Measurements from ENCODE around the gene PGAM2.

PGAM2 gene

GRCh38 chr7:44072364-44073231, 7.2 kb upstream of the PGAM2 start:
- DNase-seq (peak; percentile 43), ATAC-seq (replicated peaks) (peak; percentile 26 to 28)
- H3K4me1 Mint-ChIP-seq = peaks cover 42 to 87% of the 10 kb centered on the region in 2 donors
- H3K36me3 Mint-ChIP-seq = peaks cover 26 to 81% of the 10 kb centered on the region in 2 donors
- H3K4me3 Mint-ChIP-seq = peak overlapping the region; percentile 59 to 69
- peak overlapping the region; percentile 99 for H3K27ac Mint-ChIP-seq
- H3K27me3 Mint-ChIP-seq = no peaks in the 10 kb centered on the region
- no peaks in the 10 kb centered on the region for H3K9me3 Mint-ChIP-seq

DNA sequence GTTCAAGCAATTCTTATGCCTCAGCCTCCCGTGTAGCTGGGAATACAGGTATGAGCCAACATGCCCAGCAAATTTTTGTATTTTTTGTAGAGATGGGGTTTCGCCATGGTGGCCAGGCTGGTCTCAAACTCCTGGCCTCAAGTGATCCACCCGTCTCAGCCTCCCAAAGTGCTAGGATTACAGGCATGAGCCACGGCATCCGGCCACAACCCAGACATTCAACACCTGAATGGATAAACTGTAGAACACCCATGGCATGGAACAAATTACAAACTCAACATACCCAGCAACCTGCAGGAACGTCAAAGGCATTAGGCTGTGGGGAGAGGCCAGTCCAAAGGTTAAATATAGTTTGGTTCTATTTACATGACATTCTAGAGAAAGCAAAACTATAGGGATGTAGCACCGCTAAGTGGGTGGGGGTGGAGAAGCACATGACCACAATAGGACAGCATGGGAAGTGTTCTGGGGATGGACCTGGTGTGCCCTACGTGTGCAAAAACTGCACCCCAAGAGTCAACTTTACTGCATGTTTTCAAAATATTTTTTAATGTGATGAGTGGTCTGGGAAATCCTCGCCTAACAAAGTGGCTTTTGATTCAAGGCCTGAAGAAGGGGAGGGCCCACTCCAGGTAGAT, 6.5 kb upstream of the PGAM2 start:
- Mint-ChIP-seq H3K36me3 (peaks cover 28 to 80% of the 10 kb centered on the region in 2 donors), H3K27me3 (no peaks in the 10 kb centered on the region), H3K4me1 (peaks cover 45 to 91% of the 10 kb centered on the region in 2 donors), H3K4me3 (peak overlapping the region in 1 of 2 donors; percentile 36), H3K9me3 (no peaks in the 10 kb centered on the region), H3K27ac (peak overlapping the region; percentile 99)
- ATAC-seq (replicated peaks) (no peak), DNase-seq (no peak)

GRCh38 chr7:44068054-44068453, 2.7 kb upstream of the PGAM2 start:
- peaks cover 19 to 58% of the 10 kb centered on the region in 2 donors for H3K36me3 Mint-ChIP-seq
- H3K27ac Mint-ChIP-seq = peak overlapping the region; percentile 95
- no peaks in the 10 kb centered on the region for H3K27me3 Mint-ChIP-seq
- peak overlapping the region in 1 of 2 donors; percentile 2 for H3K4me3 Mint-ChIP-seq
- ATAC-seq (replicated peaks) = no peak
- no peak for DNase-seq
- no peaks in the 10 kb centered on the region for H3K9me3 Mint-ChIP-seq
- peaks cover 56 to 95% of the 10 kb centered on the region in 2 donors for H3K4me1 Mint-ChIP-seq

GRCh38 chr7:44067064-44067951, 1.9 kb upstream of the PGAM2 start:
- Mint-ChIP-seq H3K36me3 (peaks cover 16 to 56% of the 10 kb centered on the region in 2 donors), H3K9me3 (no peaks in the 10 kb centered on the region), H3K27me3 (no peaks in the 10 kb centered on the region), H3K27ac (peak overlapping the region; percentile 95), H3K4me1 (peaks cover 53 to 95% of the 10 kb centered on the region in 2 donors), H3K4me3 (peak overlapping the region; percentile 15 to 65)
- peak; percentile 0 to 2 for ATAC-seq (replicated peaks)
- DNase-seq = no peak

DNA sequence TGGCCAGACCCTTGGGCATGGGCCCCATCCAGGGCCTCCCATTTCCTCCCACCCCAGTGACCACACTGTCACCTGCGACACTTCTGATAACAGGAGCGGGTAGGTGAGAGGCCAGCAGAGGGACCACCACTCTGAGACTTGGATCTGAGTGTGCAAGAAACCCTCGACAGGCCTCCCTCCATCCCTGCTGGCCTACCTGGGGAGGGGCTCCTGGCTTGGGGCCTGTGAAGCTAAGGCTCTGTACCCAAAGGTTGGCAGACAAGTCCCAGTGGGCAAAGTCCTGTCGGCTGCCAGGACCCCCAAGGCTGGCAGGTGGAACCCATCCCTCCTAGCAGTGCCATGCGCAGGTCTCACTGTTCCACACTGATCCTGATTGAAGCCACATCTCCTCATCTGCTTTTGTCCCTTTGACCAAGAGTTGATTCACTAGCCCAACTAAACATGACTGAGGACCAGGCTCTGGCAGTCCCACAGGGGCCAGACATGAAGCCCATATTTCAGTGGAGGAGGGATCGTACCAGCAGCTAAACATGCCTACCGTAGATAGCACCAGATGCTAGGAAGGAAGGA, 1.2 kb upstream of the PGAM2 start:
- no peaks in the 10 kb centered on the region for H3K27me3 Mint-ChIP-seq
- H3K9me3 Mint-ChIP-seq = no peaks in the 10 kb centered on the region
- peaks cover 46 to 95% of the 10 kb centered on the region in 2 donors for H3K4me1 Mint-ChIP-seq
- H3K27ac Mint-ChIP-seq = peak overlapping the region; percentile 95
- peaks cover 17 to 55% of the 10 kb centered on the region in 2 donors for H3K36me3 Mint-ChIP-seq
- peak overlapping the region; percentile 15 to 65 for H3K4me3 Mint-ChIP-seq
- peak; percentile 4 to 11 for ATAC-seq (replicated peaks)
- DNase-seq = no peak

- Mint-ChIP-seq H3K4me3 (peak overlapping the region; percentile 51 to 54), H3K27me3 (no peaks in the 10 kb centered on the region), H3K4me1 (peaks cover 44 to 95% of the 10 kb centered on the region in 2 donors), H3K9me3 (no peaks in the 10 kb centered on the region), H3K36me3 (peaks cover 19 to 55% of the 10 kb centered on the region in 2 donors), H3K27ac (peak overlapping the region; percentile 95)
- DNase-seq (no peak), ATAC-seq (replicated peaks) (peak; percentile 8 to 31)
Measured at GRCh38 chr7:44066111-44066460, 719 bp upstream of the PGAM2 start.

GRCh38 chr7:44064791-44065430, 456 bp downstream of the PGAM2 start:
- no peak for DNase-seq
- peak; percentile 18 to 20 for ATAC-seq (replicated peaks)
- Mint-ChIP-seq H3K9me3 (no peaks in the 10 kb centered on the region), H3K27me3 (no peaks in the 10 kb centered on the region), H3K4me1 (peaks cover 48 to 98% of the 10 kb centered on the region in 2 donors), H3K36me3 (peaks cover 26 to 61% of the 10 kb centered on the region in 2 donors), H3K4me3 (peak overlapping the region; percentile 28 to 50), H3K27ac (peak overlapping the region; percentile 95)

DNA sequence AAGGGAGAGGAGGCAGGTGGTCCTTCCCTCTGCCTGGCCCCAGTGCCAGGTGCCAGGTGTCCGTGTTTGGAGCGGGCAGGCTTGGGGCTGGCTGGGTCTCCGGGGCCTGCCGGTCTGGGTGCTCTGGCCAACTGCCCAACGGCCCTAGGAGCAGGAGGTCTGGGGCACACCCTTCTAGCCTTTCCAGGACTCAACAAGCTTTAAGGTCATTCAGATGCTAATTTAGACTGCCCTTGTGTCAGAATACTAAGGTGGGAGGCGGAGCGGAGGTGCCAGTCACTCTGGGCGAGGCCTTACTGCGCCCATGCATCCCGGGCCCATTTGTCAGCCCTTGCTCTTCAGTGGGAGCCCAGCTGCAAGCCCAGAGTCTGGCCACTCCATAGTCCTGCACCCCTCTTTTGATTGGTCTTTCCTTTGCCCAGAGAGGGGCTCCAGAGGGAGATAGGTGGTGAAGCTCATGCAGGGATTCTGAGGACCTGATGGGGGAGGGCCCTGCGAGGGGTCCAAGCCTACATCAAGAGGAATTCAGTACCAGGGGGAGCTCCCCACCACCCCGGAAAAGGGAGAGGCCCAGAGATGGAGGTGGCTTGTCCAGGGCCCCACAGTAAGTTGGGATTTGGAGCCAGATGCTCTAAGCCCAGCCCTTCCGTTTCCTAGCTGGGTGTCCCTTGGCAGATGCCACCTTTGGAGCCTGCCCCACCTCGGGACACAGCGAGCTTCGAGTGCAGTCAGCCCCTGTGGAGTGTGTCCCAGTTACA, 1.3 kb downstream of the PGAM2 start:
- Mint-ChIP-seq H3K27ac (peak overlapping the region; percentile 85), H3K4me3 (no peak overlapping the region), H3K4me1 (peaks cover 52 to 98% of the 10 kb centered on the region in 2 donors), H3K36me3 (peaks cover 32 to 62% of the 10 kb centered on the region in 2 donors), H3K27me3 (no peaks in the 10 kb centered on the region), H3K9me3 (no peaks in the 10 kb centered on the region)
- DNase-seq = no peak
- no peak for ATAC-seq (replicated peaks)

DNA sequence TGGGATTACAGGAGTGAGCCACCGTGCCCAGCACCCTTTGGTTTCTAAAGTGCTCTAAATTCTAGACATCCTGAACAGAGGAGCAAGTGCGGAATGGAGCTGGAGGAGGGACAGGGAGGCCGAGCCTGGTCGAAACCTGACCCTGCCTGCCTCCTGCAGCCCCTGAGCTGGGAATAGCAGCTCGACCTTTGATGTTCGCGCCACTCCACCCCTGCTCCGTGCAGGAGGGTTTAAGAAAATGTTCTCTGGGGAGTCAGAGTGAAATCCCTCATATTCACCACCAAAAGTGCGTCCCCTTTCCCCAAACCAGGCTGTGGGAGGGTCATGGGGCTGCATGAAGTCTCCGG, 1.8 kb downstream of the PGAM2 start:
- no peak for DNase-seq
- H3K36me3 Mint-ChIP-seq = peaks cover 38 to 64% of the 10 kb centered on the region in 2 donors
- peaks cover 56 to 98% of the 10 kb centered on the region in 2 donors for H3K4me1 Mint-ChIP-seq
- no peak for ATAC-seq (replicated peaks)
- peak overlapping the region; percentile 85 for H3K27ac Mint-ChIP-seq
- no peak overlapping the region for H3K4me3 Mint-ChIP-seq
- H3K27me3 Mint-ChIP-seq = no peaks in the 10 kb centered on the region
- no peaks in the 10 kb centered on the region for H3K9me3 Mint-ChIP-seq

DNA sequence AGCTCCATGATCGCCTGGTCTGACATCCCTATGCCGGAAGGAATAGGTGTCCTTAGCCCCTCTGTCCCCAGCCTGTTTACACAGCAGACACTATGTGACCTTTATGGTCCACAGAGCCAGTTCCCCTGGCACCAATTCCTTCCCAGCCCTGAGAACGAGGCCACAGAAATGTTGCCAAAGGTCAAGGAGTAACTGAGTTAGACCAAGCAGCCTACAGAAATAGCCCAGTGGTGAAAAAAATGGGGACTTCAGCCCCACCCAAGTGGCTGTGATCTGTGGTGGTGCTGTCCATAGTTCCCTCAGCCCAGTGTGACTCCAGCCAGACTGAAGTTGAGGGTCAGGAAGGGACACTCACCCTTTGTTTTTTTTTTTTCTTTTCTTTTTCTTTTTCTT, 2.5 kb downstream of the PGAM2 start:
- no peak for DNase-seq
- ATAC-seq (replicated peaks) = no peak
- Mint-ChIP-seq H3K36me3 (peaks cover 44 to 64% of the 10 kb centered on the region in 2 donors), H3K4me1 (peaks cover 59 to 98% of the 10 kb centered on the region in 2 donors), H3K27ac (peak overlapping the region; percentile 31), H3K4me3 (no peak overlapping the region), H3K27me3 (no peaks in the 10 kb centered on the region), H3K9me3 (no peaks in the 10 kb centered on the region)

DNA sequence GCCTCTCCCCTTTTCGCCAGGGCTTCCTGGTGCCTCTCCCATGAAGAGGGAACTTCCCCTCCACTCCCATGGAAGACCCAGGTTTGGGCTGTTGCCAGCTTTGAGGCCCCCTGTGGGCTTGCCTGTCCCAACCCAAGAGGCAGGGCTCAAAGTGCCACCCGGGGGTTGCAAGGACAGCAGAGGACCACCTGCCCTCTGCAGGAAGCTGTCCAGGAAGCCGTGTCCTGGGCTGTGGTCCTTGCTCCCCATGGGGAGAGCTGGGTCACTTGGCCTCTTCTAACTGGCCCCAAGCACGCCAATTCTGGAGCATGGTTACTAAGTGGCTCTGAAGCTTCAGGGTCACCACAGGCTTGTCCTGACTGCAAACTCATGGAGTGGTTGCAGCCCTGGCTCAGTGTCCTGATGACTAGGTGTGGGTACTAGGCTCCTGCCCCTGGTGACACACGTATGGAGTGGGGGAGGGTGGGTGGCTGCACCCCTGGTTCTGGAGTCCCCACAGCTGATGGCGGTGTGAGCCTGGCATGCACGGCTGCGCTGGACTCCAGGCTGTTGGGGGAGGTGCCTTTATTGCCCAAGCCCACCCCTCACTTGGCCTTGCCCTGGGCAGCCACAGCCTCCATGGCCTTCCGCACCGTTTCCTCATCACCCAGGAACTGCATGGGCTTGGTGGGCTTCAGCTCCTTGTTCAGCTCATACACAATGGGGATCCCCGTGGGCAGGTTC, 3.0 kb downstream of the PGAM2 start:
- Mint-ChIP-seq H3K4me1 (peaks cover 59 to 98% of the 10 kb centered on the region in 2 donors), H3K9me3 (no peaks in the 10 kb centered on the region), H3K27ac (peak overlapping the region; percentile 37), H3K36me3 (peaks cover 49 to 65% of the 10 kb centered on the region in 2 donors), H3K27me3 (no peaks in the 10 kb centered on the region), H3K4me3 (no peak overlapping the region)
- ATAC-seq (replicated peaks) (no peak), DNase-seq (no peak)

- peaks cover 60 to 98% of the 10 kb centered on the region in 2 donors for H3K4me1 Mint-ChIP-seq
- no peaks in the 10 kb centered on the region for H3K27me3 Mint-ChIP-seq
- peak overlapping the region; percentile 88 for H3K27ac Mint-ChIP-seq
- H3K9me3 Mint-ChIP-seq = no peaks in the 10 kb centered on the region
- no peak overlapping the region for H3K4me3 Mint-ChIP-seq
- ATAC-seq (replicated peaks) (no peak), DNase-seq (no peak)
- H3K36me3 Mint-ChIP-seq = peaks cover 50 to 66% of the 10 kb centered on the region in 2 donors
Measured at GRCh38 chr7:44061645-44062179, 3.7 kb downstream of the PGAM2 start.

All from stimulated activated naive B cell treated with anti-CD40 and anti-IgM and Interleukin-4, amounts not matched to agents 10 μg/mL and 1 μg/mL and 100 μg/mL, for 72 hours (primary cell).